Dermis microvascular lymphatic vessel endothelial cell (primary cell): ENCODE measurements around the gene SCGN. TPM values are rescaled to one million over a fixed set of nuclear protein-coding genes. Genes with fewer than 3 reads are reported as not detected.
"Not testable (repeated sequence)": the region's sequence is repeated elsewhere in the genome, so short reads cannot be mapped to it uniquely, and the experiment has no call there.

ENCODE experiments used
- DNase-seq, 2 donors: peaks; one replicate each; pipeline versions ENCODE4 v3.0.0 to v3.0.0-alpha.2; 2010; ENCODE audit warnings: low read depth in 2 of 2
- total RNA-seq: library from RNA; depleted of rRNA; stranded (reverse); fragments of >200 nt; gene quantifications from 2 replicates; pipeline ENCODE4 v1.2.1, GENCODE V29; 2014

Gene SCGN
- total RNA-seq, 1 donor from 2014 or later: under 0.01 TPM

GRCh38 chr6:25726122-25726911, 74.3 kb downstream of the SCGN start:
- no peak for DNase-seq

GRCh38 chr6:25727028-25727427, 75.0 kb downstream of the SCGN start:
- DNase-seq: no peak

- DNase-seq: no peak
Measured at GRCh38 chr6:25730907-25731306, 78.9 kb downstream of the SCGN start.

GRCh38 chr6:25731721-25732120, 79.7 kb downstream of the SCGN start:
- DNase-seq: no peak

GRCh38 chr6:25732468-25733198, 80.6 kb downstream of the SCGN start:
- no peak for DNase-seq

- DNase-seq: no peak
Measured at GRCh38 chr6:25735261-25735660, 83.2 kb downstream of the SCGN start.

GRCh38 chr6:25743868-25744267, 91.9 kb downstream of the SCGN start:
- no peak for DNase-seq

- no peak for DNase-seq
Measured at GRCh38 chr6:25745836-25746235, 93.8 kb downstream of the SCGN start.

- DNase-seq: no peak
Measured at GRCh38 chr6:25746968-25747367, 95.0 kb downstream of the SCGN start.

- DNase-seq: no peak
Measured at GRCh38 chr6:25747477-25747876, 95.5 kb downstream of the SCGN start.

- DNase-seq: no peak
Measured at GRCh38 chr6:25748049-25748448, 96.0 kb downstream of the SCGN start.

- not testable (repeated sequence) for DNase-seq
Measured at GRCh38 chr6:25748601-25749517, 96.8 kb downstream of the SCGN start.

GRCh38 chr6:25749837-25750236, 97.8 kb downstream of the SCGN start:
- no peak for DNase-seq

GRCh38 chr6:25750906-25751305, 98.9 kb downstream of the SCGN start:
- no peak for DNase-seq

Other genes with a start within 250 kb of the SCGN start
- not detected in 2 replicates for gene SLC17A4, start 102.5 kb downstream of the SCGN start, total RNA-seq
- not detected in 2 replicates for gene SLC17A1, start 179.8 kb downstream of the SCGN start, total RNA-seq
- not detected in 2 replicates for gene SLC17A3, start 222.0 kb downstream of the SCGN start, total RNA-seq